ENCODE measurements around the gene CLIC3.
A peak's percentile ranks its signal among the peaks of the same experiment; 100 is the strongest.

Gene CLIC3

GRCh38 chr9:137000177-137000930, 4.0 kb upstream of the CLIC3 start:
- DNase-seq (ENCODE audit: low read depth, low spot score), result no peak

- DNase-seq (ENCODE audit: low read depth, low spot score), result no peak
Measured at GRCh38 chr9:136997830-136998234, 1.5 kb upstream of the CLIC3 start.

- no peak for DNase-seq (ENCODE audit: low read depth, low spot score)
Measured at GRCh38 chr9:136997371-136997770, 1.0 kb upstream of the CLIC3 start.

GRCh38 chr9:136995772-136996311, 526 bp downstream of the CLIC3 start:
- no peak for DNase-seq (ENCODE audit: low read depth, low spot score)

- DNase-seq (ENCODE audit: low read depth, low spot score), result no peak
Measured at GRCh38 chr9:136995362-136995761, 1.0 kb downstream of the CLIC3 start.

- no peak for DNase-seq (ENCODE audit: low read depth, low spot score)
Measured at GRCh38 chr9:136994888-136995230, 1.5 kb downstream of the CLIC3 start.

- DNase-seq (ENCODE audit: low read depth, low spot score), result no peak
Measured at GRCh38 chr9:136994180-136994887, 2.0 kb downstream of the CLIC3 start.

- DNase-seq (ENCODE audit: low read depth, low spot score), result no peak
Measured at GRCh38 chr9:136992819-136993369, 3.5 kb downstream of the CLIC3 start.

- DNase-seq (ENCODE audit: low read depth, low spot score), result peak; percentile 90
Measured at GRCh38 chr9:136991993-136992818, 4.2 kb downstream of the CLIC3 start, which contains the start of gene PAXX. TSS of gene PAXX (plus strand) at chr9:136992422. CDS start at chr9:136992444, 22 bp downstream.

- DNase-seq (ENCODE audit: low read depth, low spot score), result no peak
Measured at GRCh38 chr9:136990242-136990911, 6.0 kb downstream of the CLIC3 start.

- no peak for DNase-seq (ENCODE audit: low read depth, low spot score)
Measured at GRCh38 chr9:136988872-136989271, 7.5 kb downstream of the CLIC3 start.

GRCh38 chr9:136985853-136986252, 10.5 kb downstream of the CLIC3 start:
- DNase-seq (ENCODE audit: low read depth, low spot score), result no peak

GRCh38 chr9:136985027-136985602, 11.3 kb downstream of the CLIC3 start:
- DNase-seq (ENCODE audit: low read depth, low spot score), result no peak

- DNase-seq (ENCODE audit: low read depth, low spot score), result no peak
Measured at GRCh38 chr9:136984464-136985026, 11.8 kb downstream of the CLIC3 start.

- DNase-seq (ENCODE audit: low read depth, low spot score), result no peak
Measured at GRCh38 chr9:136983656-136984314, 12.6 kb downstream of the CLIC3 start.

GRCh38 chr9:136983167-136983566, 13.2 kb downstream of the CLIC3 start:
- DNase-seq (ENCODE audit: low read depth, low spot score), result no peak

- no peak for DNase-seq (ENCODE audit: low read depth, low spot score)
Measured at GRCh38 chr9:136982232-136983051, 13.9 kb downstream of the CLIC3 start, which contains the start of gene LCNL1. TSS of gene LCNL1 (plus strand) at chr9:136982993. CDS start at chr9:136983587, 594 bp downstream.

- DNase-seq (ENCODE audit: low read depth, low spot score), result no peak
Measured at GRCh38 chr9:136981588-136982231, 14.7 kb downstream of the CLIC3 start.
